BE2C (cell line): Measurements from ENCODE around the gene MNT.

ENCODE experiments used
- DNase-seq: peaks from one replicate; pipeline ENCODE4 v3.0.0-alpha.2; 2020
- H3K27me3 ChIP-seq: fragments of 250-450 bp; sonication (Bioruptor Pico); 2 replicates; pipeline ENCODE4 v1.5.1; 2020; ENCODE audit warnings: mild to moderate bottlenecking
- H3K36me3 ChIP-seq: fragments of 250-450 bp; sonication (Bioruptor Pico); 2 replicates; pipeline ENCODE4 v1.5.1; 2020; ENCODE audit warnings: mild to moderate bottlenecking
- H3K4me1 ChIP-seq: fragments of 250-450 bp; sonication (Bioruptor Pico); 2 replicates; pipeline ENCODE4 v1.5.1; 2020
- H3K4me3 ChIP-seq: 2 replicates; pipeline ENCODE4 v1.5.1; 2011; ENCODE audit warnings: low read depth, low read length
- H3K9me3 ChIP-seq: fragments of 250-450 bp; sonication (Bioruptor Pico); 2 replicates; pipeline ENCODE4 v1.5.1; 2020
- TF ChIP-seq, protein P1 (sequence below): IDR thresholded peaks from 2 replicates; pipeline ENCODE4 v1.5.1; 2012; ENCODE audit warnings: mild to moderate bottlenecking, low read depth, low read length

MNT gene

DNA sequence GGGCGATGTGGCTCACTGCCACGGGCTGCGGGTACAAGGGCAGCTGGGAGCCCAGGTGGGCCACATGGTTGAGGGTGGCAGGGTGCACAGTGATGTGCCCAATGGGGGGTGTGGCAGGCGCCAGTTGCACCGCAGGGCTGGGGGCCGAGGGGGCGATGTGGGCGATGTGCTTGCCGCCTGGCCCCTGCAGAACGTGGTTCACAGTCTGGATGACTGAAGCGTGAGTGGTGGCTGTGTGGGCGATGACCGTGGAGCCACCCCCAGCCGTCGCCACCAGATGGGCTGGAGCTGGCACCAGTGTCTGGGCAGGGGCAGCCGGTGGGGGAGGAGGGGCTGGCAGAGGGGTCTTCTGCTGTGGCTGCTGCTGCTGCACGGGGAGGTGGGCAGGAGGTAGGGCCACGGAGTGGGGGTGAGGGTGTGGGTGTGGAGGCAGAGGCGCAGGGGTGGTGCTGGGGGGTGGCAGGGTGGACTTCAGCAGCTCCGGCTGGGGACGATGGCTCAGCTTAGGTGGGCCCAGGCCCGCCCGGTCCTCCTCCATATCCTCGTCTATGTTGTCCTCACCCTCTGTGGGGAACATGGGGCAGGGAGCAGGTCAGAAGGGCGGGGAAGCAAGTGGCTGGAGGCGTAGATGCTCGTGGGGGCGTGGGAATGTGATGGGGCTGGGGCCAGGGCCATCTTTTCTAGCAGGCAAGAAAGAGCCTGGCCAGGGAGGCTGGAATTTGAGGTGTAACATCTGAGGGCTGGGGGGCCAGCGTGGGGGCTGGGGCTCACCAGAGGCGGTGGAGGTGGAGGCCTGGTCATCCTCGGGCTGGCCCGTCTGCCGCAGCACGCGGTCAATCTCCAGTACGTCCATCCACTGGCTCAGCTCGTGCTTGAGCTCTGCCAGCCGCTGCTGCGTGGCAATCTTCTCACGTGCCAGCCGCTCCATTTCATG, 13.5 kb downstream of the MNT start:
- Histone ChIP-seq H3K27me3 (no peaks in the 10 kb centered on the region), H3K9me3 (no peaks in the 10 kb centered on the region), H3K36me3 (peaks cover 9% of the 10 kb centered on the region), H3K4me1 (no peaks in the 10 kb centered on the region), H3K4me3 (no peak overlapping the region)
- TF ChIP-seq, protein P1, sequence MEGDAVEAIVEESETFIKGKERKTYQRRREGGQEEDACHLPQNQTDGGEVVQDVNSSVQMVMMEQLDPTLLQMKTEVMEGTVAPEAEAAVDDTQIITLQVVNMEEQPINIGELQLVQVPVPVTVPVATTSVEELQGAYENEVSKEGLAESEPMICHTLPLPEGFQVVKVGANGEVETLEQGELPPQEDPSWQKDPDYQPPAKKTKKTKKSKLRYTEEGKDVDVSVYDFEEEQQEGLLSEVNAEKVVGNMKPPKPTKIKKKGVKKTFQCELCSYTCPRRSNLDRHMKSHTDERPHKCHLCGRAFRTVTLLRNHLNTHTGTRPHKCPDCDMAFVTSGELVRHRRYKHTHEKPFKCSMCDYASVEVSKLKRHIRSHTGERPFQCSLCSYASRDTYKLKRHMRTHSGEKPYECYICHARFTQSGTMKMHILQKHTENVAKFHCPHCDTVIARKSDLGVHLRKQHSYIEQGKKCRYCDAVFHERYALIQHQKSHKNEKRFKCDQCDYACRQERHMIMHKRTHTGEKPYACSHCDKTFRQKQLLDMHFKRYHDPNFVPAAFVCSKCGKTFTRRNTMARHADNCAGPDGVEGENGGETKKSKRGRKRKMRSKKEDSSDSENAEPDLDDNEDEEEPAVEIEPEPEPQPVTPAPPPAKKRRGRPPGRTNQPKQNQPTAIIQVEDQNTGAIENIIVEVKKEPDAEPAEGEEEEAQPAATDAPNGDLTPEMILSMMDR, result no peak
- DNase-seq, result no peak

DNA sequence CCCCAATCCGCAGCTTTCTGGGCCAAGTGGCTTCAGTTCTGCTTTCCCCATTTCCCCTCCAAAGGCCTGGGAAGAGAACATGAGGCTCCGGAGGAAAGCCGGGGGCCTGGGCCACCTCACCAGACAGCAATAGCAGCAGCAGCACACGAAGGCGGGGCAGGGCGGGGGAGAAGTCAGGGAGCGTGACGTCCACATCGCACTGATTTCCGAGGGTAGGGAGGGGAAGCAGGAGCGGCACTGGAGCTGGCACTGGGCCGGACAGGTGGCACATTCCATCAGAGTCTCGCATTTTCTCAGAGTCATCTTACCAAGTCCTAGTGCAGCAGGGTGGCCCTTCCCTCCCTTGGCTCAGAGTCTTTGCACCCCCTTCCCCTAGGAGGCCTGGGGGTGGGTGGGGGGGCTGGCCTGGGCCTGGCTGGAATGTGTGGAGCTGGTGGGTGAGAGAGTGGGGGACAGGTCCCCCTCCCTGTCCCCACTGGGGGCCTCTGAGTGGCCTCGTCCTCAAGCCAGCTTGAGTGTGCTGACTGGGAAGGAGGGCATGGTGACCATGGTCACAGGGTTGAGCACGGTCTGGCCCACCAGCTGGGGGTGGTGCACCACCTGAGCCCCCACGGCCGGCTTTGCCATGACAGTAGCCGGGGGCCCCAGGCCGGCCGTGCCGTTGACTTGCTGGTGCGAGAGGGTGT, 14.3 kb downstream of the MNT start:
- TF ChIP-seq, protein P1, result no peak
- Histone ChIP-seq H3K36me3 (peaks cover 8% of the 10 kb centered on the region), H3K4me1 (no peaks in the 10 kb centered on the region), H3K9me3 (no peaks in the 10 kb centered on the region), H3K27me3 (no peaks in the 10 kb centered on the region), H3K4me3 (no peak overlapping the region)
- no peak for DNase-seq

DNA sequence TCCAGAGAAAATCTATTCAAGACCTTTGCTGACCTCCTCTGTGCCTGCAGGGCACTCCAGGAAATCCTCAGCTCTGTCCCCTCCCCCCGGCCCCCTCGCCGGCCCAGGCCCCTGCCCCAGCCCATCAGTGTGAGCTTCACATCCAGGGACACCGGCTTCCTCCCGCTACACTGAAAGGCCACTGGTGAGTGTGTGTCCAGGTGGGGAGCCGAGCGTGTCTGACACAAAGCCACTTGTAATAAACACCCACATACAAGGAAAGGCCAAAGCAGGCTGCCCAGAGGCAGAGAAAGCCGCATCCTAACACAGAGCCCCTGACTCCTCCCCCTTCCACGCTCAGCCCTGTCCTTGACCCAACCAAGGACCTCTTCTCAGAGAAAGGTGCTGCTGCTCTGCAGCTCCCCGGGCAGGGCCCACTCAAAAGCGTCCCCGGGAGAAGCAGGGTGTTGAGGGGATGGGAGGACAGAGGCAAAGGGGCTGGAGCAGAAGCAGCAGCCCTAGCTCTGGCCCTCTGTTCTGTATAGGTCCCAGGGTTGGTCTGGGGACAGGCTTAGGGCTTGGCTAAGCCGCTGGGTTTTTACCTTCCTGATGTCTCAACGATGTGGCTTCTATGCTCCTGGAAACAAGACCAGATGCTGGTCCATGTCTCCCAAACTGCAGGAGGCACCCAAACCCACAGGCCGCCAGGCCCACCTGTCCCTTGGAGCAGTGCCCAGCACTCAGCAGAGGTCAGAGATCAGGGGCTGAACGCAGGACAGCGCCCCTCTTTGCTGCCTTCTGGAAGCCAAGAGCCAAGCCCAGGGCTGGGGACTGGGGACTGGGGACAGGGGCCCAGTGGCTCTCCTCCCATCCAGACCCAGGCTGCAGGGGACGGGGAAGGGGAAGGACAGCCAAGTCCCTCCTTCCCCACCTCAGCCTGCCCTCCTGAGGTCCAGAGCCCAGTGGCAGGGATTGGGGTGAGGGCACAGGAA, 15.3 kb downstream of the MNT start:
- Histone ChIP-seq H3K9me3 (no peaks in the 10 kb centered on the region), H3K4me1 (no peaks in the 10 kb centered on the region), H3K36me3 (peaks cover 3% of the 10 kb centered on the region), H3K27me3 (no peaks in the 10 kb centered on the region), H3K4me3 (no peak overlapping the region)
- TF ChIP-seq, protein P1, result no peak
- no peak for DNase-seq

DNA sequence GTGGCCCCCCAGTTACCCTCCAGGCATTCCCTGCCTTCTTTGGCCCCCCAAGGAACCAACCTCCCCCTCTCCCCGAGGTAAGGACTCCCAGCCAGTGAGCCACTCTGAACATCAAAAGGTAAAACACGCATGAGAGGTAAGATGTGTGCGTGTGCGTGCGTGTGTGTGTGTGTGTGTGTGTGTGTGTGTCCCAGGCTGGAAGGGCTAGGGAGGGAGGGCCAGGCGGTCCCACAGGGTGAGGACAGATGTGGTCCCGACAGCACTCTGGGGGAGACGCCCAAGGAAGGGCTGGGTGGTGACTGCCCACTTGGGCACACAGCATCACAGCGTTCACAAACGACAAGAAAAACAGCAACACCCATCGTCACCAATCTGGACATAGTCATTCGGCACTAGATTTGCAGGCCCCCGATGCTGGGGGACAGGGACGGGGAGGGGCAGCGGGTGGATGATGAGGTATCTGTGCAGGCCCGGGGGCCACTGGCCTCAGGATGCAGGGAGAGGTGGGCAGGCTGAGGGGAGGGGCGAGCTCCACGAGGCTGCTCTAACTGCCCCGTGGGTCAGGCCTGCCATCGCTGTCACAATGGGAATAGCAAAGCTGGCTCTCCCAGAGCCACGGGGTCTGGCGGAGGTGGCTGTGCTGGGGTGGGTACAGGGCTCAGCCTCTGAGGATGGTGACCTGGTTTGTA, 16.3 kb downstream of the MNT start:
- no peaks in the 10 kb centered on the region for H3K4me1 ChIP-seq

DNA sequence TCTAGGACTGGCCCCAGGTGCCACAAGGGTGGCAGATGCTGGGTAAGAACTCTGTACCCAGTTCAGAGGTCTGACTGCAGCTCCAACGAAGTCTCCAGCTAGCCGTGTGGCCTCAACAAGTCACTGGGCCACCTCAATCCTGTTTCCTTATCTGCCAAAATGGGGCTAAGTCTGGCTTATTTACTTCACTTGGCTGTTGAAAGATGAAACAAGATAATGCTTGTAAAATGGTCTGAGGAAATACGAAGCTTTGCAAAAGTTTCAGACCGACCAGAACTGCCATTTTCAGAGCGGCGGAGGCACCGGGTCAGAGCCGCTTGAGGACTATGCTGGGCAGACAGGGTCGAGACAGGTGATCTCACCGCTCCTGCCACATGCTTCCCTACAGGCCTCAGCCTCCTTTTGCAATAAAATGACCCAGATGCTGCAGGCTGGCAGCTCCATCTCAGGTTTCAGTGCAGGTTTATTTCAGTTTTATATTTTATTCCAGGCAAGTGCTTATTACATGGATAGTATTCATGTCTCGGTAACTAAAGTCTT, 17.2 kb downstream of the MNT start:
- Histone ChIP-seq H3K4me3 (no peak overlapping the region), H3K9me3 (no peaks in the 10 kb centered on the region), H3K36me3 (peaks cover 7% of the 10 kb centered on the region), H3K27me3 (no peaks in the 10 kb centered on the region), H3K4me1 (no peaks in the 10 kb centered on the region)
- DNase-seq, result no peak
- TF ChIP-seq, protein P1, result no peak

More for the DNA sequence above, 16.3 kb downstream of the MNT start:
- DNase-seq, result no peak
- Histone ChIP-seq H3K36me3 (peaks cover 7% of the 10 kb centered on the region), H3K27me3 (no peaks in the 10 kb centered on the region), H3K4me3 (no peak overlapping the region), H3K9me3 (no peaks in the 10 kb centered on the region)
- TF ChIP-seq, protein P1, result no peak
